Measurements from ENCODE around the gene FBXL13.
"Not testable (repeated sequence)": the region's sequence is repeated elsewhere in the genome, so short reads cannot be mapped to it uniquely, and the experiment has no call there.

The FBXL13 gene

GRCh38 chr7:103009466-103010185 is 65.0 kb downstream of the FBXL13 start:
- no peaks in the 10 kb centered on the region for H3K9me3 ChIP-seq (ENCODE audit: control insufficient read depth in 1 of 2, low read length in 2 of 2)
- no peaks in the 10 kb centered on the region for H3K36me3 ChIP-seq (ENCODE audit: control insufficient read depth in 1 of 2, insufficient read depth in 2 of 2, low read length in 2 of 2)
- H3K4me1 ChIP-seq (ENCODE audit: control insufficient read depth in 1 of 2, insufficient read depth in 2 of 2, low read length in 2 of 2) = no peaks in the 10 kb centered on the region
- H3K27me3 ChIP-seq (ENCODE audit: control insufficient read depth in 1 of 2, insufficient read depth in 2 of 2, low read length in 2 of 2) = no peaks in the 10 kb centered on the region
- no peak overlapping the region for H3K9ac ChIP-seq (ENCODE audit: low read depth in 1 of 2, low read length in 2 of 2)
- H3K27ac ChIP-seq (ENCODE audit: low read depth, low read length) = no peak overlapping the region
- no peak overlapping the region for H3K4me3 ChIP-seq (ENCODE audit: low read depth in 1 of 2, low read length in 2 of 2)

DNA sequence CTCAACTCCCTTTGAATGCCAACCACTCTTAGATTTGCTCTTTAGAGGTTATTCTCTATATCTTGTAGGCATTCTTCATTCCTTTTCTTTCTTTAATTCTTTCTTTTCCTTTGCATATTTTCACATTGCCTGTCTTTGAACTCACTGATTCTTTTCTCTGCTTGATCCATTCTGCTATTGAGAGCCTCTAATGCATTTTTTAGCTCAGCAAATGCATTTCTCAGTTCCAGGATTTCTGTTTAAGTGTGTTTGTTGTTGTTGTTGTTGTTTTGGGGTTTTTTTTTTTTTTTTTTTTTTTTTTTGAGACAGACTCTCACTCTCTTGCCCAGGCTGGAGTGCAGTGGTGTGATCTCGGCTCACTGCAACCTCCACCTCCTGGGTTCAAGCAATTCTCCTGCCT is 71.6 kb downstream of the FBXL13 start:
- H3K4me3 ChIP-seq (ENCODE audit: low read depth in 1 of 2, low read length in 2 of 2) = no peak overlapping the region
- no peak overlapping the region for H3K9ac ChIP-seq (ENCODE audit: low read depth in 1 of 2, low read length in 2 of 2)
- H3K36me3 ChIP-seq (ENCODE audit: control insufficient read depth in 1 of 2, insufficient read depth in 2 of 2, low read length in 2 of 2) = no peaks in the 10 kb centered on the region
- no peaks in the 10 kb centered on the region for H3K4me1 ChIP-seq (ENCODE audit: control insufficient read depth in 1 of 2, insufficient read depth in 2 of 2, low read length in 2 of 2)
- no peak overlapping the region for H3K27ac ChIP-seq (ENCODE audit: low read depth, low read length)
- H3K27me3 ChIP-seq (ENCODE audit: control insufficient read depth in 1 of 2, insufficient read depth in 2 of 2, low read length in 2 of 2) = no peaks in the 10 kb centered on the region
- no peaks in the 10 kb centered on the region for H3K9me3 ChIP-seq (ENCODE audit: control insufficient read depth in 1 of 2, low read length in 2 of 2)

DNA sequence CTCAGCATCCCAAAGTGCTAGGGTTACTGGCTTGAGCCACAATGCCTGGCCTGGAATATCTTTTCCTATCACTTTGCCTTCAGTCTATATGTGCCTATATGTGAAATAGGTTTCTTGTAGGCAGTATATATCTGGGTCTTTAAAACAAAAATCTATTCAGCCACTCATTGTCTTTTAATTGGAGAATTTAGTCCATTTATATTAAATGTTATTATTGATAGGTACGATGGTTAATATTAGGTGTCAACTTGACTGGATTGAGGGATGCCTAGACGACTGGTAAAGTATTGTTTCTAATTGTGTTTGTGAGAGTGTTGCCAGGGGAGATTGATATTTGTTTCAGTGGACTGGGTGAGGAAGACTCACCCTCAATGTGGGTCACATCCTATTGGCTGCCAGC is 73.4 kb downstream of the FBXL13 start:
- no peak overlapping the region for H3K9ac ChIP-seq (ENCODE audit: low read depth in 1 of 2, low read length in 2 of 2)
- no peak overlapping the region for H3K4me3 ChIP-seq (ENCODE audit: low read depth in 1 of 2, low read length in 2 of 2)
- H3K4me1 ChIP-seq (ENCODE audit: control insufficient read depth in 1 of 2, insufficient read depth in 2 of 2, low read length in 2 of 2) = no peaks in the 10 kb centered on the region
- H3K27me3 ChIP-seq (ENCODE audit: control insufficient read depth in 1 of 2, insufficient read depth in 2 of 2, low read length in 2 of 2) = no peaks in the 10 kb centered on the region
- H3K27ac ChIP-seq (ENCODE audit: low read depth, low read length) = no peak overlapping the region
- H3K36me3 ChIP-seq (ENCODE audit: control insufficient read depth in 1 of 2, insufficient read depth in 2 of 2, low read length in 2 of 2) = no peaks in the 10 kb centered on the region
- H3K9me3 ChIP-seq (ENCODE audit: control insufficient read depth in 1 of 2, low read length in 2 of 2) = no peaks in the 10 kb centered on the region

GRCh38 chr7:102996957-102997356 is 77.6 kb downstream of the FBXL13 start:
- no peaks in the 10 kb centered on the region for H3K36me3 ChIP-seq (ENCODE audit: control insufficient read depth in 1 of 2, insufficient read depth in 2 of 2, low read length in 2 of 2)

DNA sequence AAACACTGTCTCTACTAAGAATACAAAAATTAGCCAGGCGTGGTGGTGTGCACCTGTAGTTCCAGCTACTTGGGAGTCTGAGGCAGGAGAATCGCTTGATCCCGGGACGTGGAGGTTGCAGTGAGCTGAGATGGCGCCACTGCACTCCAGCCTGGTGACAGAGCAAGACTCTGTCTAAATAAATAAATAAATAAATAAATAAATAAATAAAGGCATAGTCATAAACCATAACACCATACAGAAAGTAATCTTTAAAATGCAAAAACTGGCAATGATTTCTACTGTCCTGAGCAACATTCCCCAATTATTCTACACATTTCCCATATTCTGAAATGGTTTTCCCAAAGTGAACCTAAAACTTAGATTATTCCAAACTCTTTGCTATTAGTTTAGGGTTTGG is 79.0 kb downstream of the FBXL13 start:
- H3K4me3 ChIP-seq (ENCODE audit: low read depth in 1 of 2, low read length in 2 of 2); H3K9ac ChIP-seq (ENCODE audit: low read depth in 1 of 2, low read length in 2 of 2); H3K36me3 ChIP-seq (ENCODE audit: control insufficient read depth in 1 of 2, insufficient read depth in 2 of 2, low read length in 2 of 2); H3K27ac ChIP-seq (ENCODE audit: low read depth, low read length); H3K27me3 ChIP-seq (ENCODE audit: control insufficient read depth in 1 of 2, insufficient read depth in 2 of 2, low read length in 2 of 2); H3K9me3 ChIP-seq (ENCODE audit: control insufficient read depth in 1 of 2, low read length in 2 of 2): not testable (repeated sequence)
- peaks cover 13 to 29% of the 10 kb centered on the region in 2 donors for H3K4me1 ChIP-seq (ENCODE audit: control insufficient read depth in 1 of 2, insufficient read depth in 2 of 2, low read length in 2 of 2)

More at GRCh38 chr7:102996957-102997356, 77.6 kb downstream of the FBXL13 start:
- no peak overlapping the region for H3K4me3 ChIP-seq (ENCODE audit: low read depth in 1 of 2, low read length in 2 of 2)
- no peaks in the 10 kb centered on the region for H3K27me3 ChIP-seq (ENCODE audit: control insufficient read depth in 1 of 2, insufficient read depth in 2 of 2, low read length in 2 of 2)
- no peaks in the 10 kb centered on the region for H3K9me3 ChIP-seq (ENCODE audit: control insufficient read depth in 1 of 2, low read length in 2 of 2)
- no peak overlapping the region for H3K27ac ChIP-seq (ENCODE audit: low read depth, low read length)
- peaks cover 10 to 16% of the 10 kb centered on the region in 2 donors for H3K4me1 ChIP-seq (ENCODE audit: control insufficient read depth in 1 of 2, insufficient read depth in 2 of 2, low read length in 2 of 2)
- no peak overlapping the region for H3K9ac ChIP-seq (ENCODE audit: low read depth in 1 of 2, low read length in 2 of 2)

- no peaks in the 10 kb centered on the region for H3K9me3 ChIP-seq (ENCODE audit: control insufficient read depth in 1 of 2, low read length in 2 of 2)
- peaks cover 13 to 31% of the 10 kb centered on the region in 2 donors for H3K4me1 ChIP-seq (ENCODE audit: control insufficient read depth in 1 of 2, insufficient read depth in 2 of 2, low read length in 2 of 2)
- H3K36me3 ChIP-seq (ENCODE audit: control insufficient read depth in 1 of 2, insufficient read depth in 2 of 2, low read length in 2 of 2) = no peaks in the 10 kb centered on the region
- H3K27me3 ChIP-seq (ENCODE audit: control insufficient read depth in 1 of 2, insufficient read depth in 2 of 2, low read length in 2 of 2) = no peaks in the 10 kb centered on the region
- no peak overlapping the region for H3K27ac ChIP-seq (ENCODE audit: low read depth, low read length)
- no peak overlapping the region for H3K9ac ChIP-seq (ENCODE audit: low read depth in 1 of 2, low read length in 2 of 2)
- H3K4me3 ChIP-seq (ENCODE audit: low read depth in 1 of 2, low read length in 2 of 2) = no peak overlapping the region
These were observed 80.0 kb downstream of the FBXL13 start for GRCh38 chr7:102994567-102994966.

GRCh38 chr7:102993718-102994029 is 80.9 kb downstream of the FBXL13 start:
- Histone ChIP-seq H3K4me3 (ENCODE audit: low read depth in 1 of 2, low read length in 2 of 2) (no peak overlapping the region), H3K9ac (ENCODE audit: low read depth in 1 of 2, low read length in 2 of 2) (no peak overlapping the region), H3K9me3 (ENCODE audit: control insufficient read depth in 1 of 2, low read length in 2 of 2) (no peaks in the 10 kb centered on the region), H3K27ac (ENCODE audit: low read depth, low read length) (no peak overlapping the region), H3K4me1 (ENCODE audit: control insufficient read depth in 1 of 2, insufficient read depth in 2 of 2, low read length in 2 of 2) (peaks cover 13 to 31% of the 10 kb centered on the region in 2 donors), H3K27me3 (ENCODE audit: control insufficient read depth in 1 of 2, insufficient read depth in 2 of 2, low read length in 2 of 2) (no peaks in the 10 kb centered on the region), H3K36me3 (ENCODE audit: control insufficient read depth in 1 of 2, insufficient read depth in 2 of 2, low read length in 2 of 2) (no peaks in the 10 kb centered on the region)

DNA sequence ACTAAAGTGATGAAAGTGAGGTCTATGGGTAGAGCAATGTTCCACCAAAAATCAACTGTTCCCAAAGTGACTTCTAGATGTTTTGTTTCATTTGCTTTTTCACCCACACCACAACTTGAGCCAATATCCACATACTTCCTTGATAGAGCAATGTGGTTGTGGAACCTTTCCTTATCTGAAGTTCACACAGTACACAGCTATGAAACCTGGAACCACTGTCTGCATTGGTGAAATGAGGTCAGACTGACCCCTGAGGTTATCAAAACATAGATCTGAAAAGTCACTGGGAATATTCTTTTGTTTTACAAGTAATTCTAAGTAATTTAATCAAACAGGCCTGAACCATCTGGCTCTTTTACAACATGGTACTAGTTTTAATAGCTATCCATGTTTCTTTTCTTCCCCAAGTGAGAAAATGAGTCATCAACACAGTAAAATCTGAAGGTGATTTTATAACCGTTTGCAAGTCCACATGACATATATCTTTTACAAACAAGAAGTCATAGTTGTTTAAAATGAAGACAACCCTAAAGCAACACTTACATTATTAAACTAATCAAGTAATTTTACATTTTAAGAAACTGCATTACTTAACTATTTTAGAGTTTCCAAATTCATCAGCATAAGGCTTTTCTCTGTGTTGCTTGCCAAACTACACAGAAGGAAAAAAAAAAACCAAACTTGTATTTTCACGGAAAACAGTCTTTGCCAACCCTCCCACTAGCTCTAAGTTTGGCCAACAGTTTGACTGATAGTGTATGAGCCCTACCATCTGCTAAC is 81.5 kb downstream of the FBXL13 start:
- H3K27me3 ChIP-seq (ENCODE audit: control insufficient read depth in 1 of 2, insufficient read depth in 2 of 2, low read length in 2 of 2) = no peaks in the 10 kb centered on the region
- H3K4me3 ChIP-seq (ENCODE audit: low read depth in 1 of 2, low read length in 2 of 2) = no peak overlapping the region
- no peak overlapping the region for H3K27ac ChIP-seq (ENCODE audit: low read depth, low read length)
- no peak overlapping the region for H3K9ac ChIP-seq (ENCODE audit: low read depth in 1 of 2, low read length in 2 of 2)
- H3K4me1 ChIP-seq (ENCODE audit: control insufficient read depth in 1 of 2, insufficient read depth in 2 of 2, low read length in 2 of 2) = peaks cover 13 to 31% of the 10 kb centered on the region in 2 donors
- no peaks in the 10 kb centered on the region for H3K36me3 ChIP-seq (ENCODE audit: control insufficient read depth in 1 of 2, insufficient read depth in 2 of 2, low read length in 2 of 2)
- H3K9me3 ChIP-seq (ENCODE audit: control insufficient read depth in 1 of 2, low read length in 2 of 2) = no peaks in the 10 kb centered on the region

GRCh38 chr7:102992509-102992937 is 82.1 kb downstream of the FBXL13 start:
- H3K4me3 ChIP-seq (ENCODE audit: low read depth in 1 of 2, low read length in 2 of 2) = no peak overlapping the region
- no peaks in the 10 kb centered on the region for H3K27me3 ChIP-seq (ENCODE audit: control insufficient read depth in 1 of 2, insufficient read depth in 2 of 2, low read length in 2 of 2)
- H3K4me1 ChIP-seq (ENCODE audit: control insufficient read depth in 1 of 2, insufficient read depth in 2 of 2, low read length in 2 of 2) = peaks cover 13 to 31% of the 10 kb centered on the region in 2 donors
- H3K9me3 ChIP-seq (ENCODE audit: control insufficient read depth in 1 of 2, low read length in 2 of 2) = no peaks in the 10 kb centered on the region
- no peak overlapping the region for H3K9ac ChIP-seq (ENCODE audit: low read depth in 1 of 2, low read length in 2 of 2)
- no peak overlapping the region for H3K27ac ChIP-seq (ENCODE audit: low read depth, low read length)
- no peaks in the 10 kb centered on the region for H3K36me3 ChIP-seq (ENCODE audit: control insufficient read depth in 1 of 2, insufficient read depth in 2 of 2, low read length in 2 of 2)

- no peaks in the 10 kb centered on the region for H3K9me3 ChIP-seq (ENCODE audit: control insufficient read depth in 1 of 2, low read length in 2 of 2)
- H3K9ac ChIP-seq (ENCODE audit: low read depth in 1 of 2, low read length in 2 of 2) = no peak overlapping the region
- H3K36me3 ChIP-seq (ENCODE audit: control insufficient read depth in 1 of 2, insufficient read depth in 2 of 2, low read length in 2 of 2) = no peaks in the 10 kb centered on the region
- H3K27ac ChIP-seq (ENCODE audit: low read depth, low read length) = no peak overlapping the region
- no peaks in the 10 kb centered on the region for H3K27me3 ChIP-seq (ENCODE audit: control insufficient read depth in 1 of 2, insufficient read depth in 2 of 2, low read length in 2 of 2)
- peaks cover 13 to 31% of the 10 kb centered on the region in 2 donors for H3K4me1 ChIP-seq (ENCODE audit: control insufficient read depth in 1 of 2, insufficient read depth in 2 of 2, low read length in 2 of 2)
- no peak overlapping the region for H3K4me3 ChIP-seq (ENCODE audit: low read depth in 1 of 2, low read length in 2 of 2)
These were observed 82.9 kb downstream of the FBXL13 start for GRCh38 chr7:102991540-102992214.

Measured in duodenal mucosa (tissue), 2 donors.